IMR-90 (cell line): ENCODE results near the gene FNDC5. TPM values are rescaled to one million over a fixed set of nuclear protein-coding genes. Genes with fewer than 3 reads are reported as not detected.

Source experiments
- ATAC-seq: fragments of 200-7000 bp; cut with Tn5 transposase; 2 replicates; pipeline ENCODE4 v1.9.1; 2020; ENCODE audit warnings: low read depth, mild to moderate bottlenecking, moderate library complexity
- BruUV-seq: library from RNA; stranded (reverse); fragments of 400-500 nt; replicated peaks from 2 replicates; lab custom pipeline; 2021; lab: Mats Ljungman, UMichigan
- CTCF ChIA-PET: fragments of 300-600 bp; formaldehyde crosslinking; extraction: SDS; loops from one replicate; lab custom pipeline; 2021; ENCODE audit warnings: antibody characterized with exemption; lab: Yijun Ruan, JAX
- POLR2A ChIA-PET: fragments of 300-600 bp; sonication (Branson Sonifier 250); formaldehyde crosslinking; loops from one replicate; lab custom pipeline; 2022; ENCODE audit warnings: antibody characterized with exemption; ENCODE audit not compliant: unreplicated experiment; lab: Charles Lee
- DNase-seq: peaks from one replicate; pipeline ENCODE4 v3.0.0; 2013
- H2AFZ ChIP-seq: replicated peaks from 2 replicates; pipeline ENCODE3; 2013; ENCODE audit warnings: low read length, mild to moderate bottlenecking; ENCODE audit not compliant: poor library complexity
- H2AK5ac ChIP-seq: 2 replicates; pipeline ENCODE4 v1.6.1; 2013; ENCODE audit warnings: low read depth, low read length, inconsistent platforms
- H2AK9ac ChIP-seq: replicated peaks from 2 replicates; pipeline ENCODE3; 2013; ENCODE audit warnings: mild to moderate bottlenecking, low read depth, low read length, moderate library complexity; ENCODE audit not compliant: poor library complexity
- H2BK120ac ChIP-seq: 2 replicates; pipeline ENCODE4 v1.6.1; 2013; ENCODE audit warnings: low read depth, low read length, inconsistent platforms
- H2BK15ac ChIP-seq: 3 replicates; pipeline ENCODE4 v1.6.1; 2013; ENCODE audit warnings: low read depth, low read length, inconsistent platforms
- H2BK20ac ChIP-seq: 2 replicates; pipeline ENCODE4 v1.6.1; 2013; ENCODE audit warnings: low read depth, mild to moderate bottlenecking, inconsistent platforms, low read length, moderate library complexity
- H2BK5ac ChIP-seq: 2 replicates; pipeline ENCODE4 v1.6.1; 2013; ENCODE audit warnings: mild to moderate bottlenecking, low read depth, low read length, inconsistent platforms; ENCODE audit not compliant: poor library complexity, severe bottlenecking
- H3K14ac ChIP-seq: replicated peaks from 2 replicates; pipeline ENCODE4 v1.6.1; 2013; ENCODE audit warnings: low read depth, low read length, inconsistent platforms
- H3K18ac ChIP-seq: 2 replicates; pipeline ENCODE4 v1.6.1; 2013; ENCODE audit warnings: low read depth, low read length, control low read depth
- H3K23ac ChIP-seq: 2 replicates; pipeline ENCODE4 v1.6.1; 2013; ENCODE audit warnings: low read depth, low read length, inconsistent platforms
- H3K27ac ChIP-seq: 2 replicates; pipeline ENCODE4 v1.5.1; 2013; ENCODE audit warnings: mild to moderate bottlenecking, control low read depth, low read length; ENCODE audit not compliant: insufficient read depth
- H3K27me3 ChIP-seq: 2 replicates; pipeline ENCODE4 v1.6.1; 2013; ENCODE audit warnings: low read length; ENCODE audit not compliant: control insufficient read depth, insufficient read depth
- H3K36me3 ChIP-seq: 2 replicates; pipeline ENCODE4 v1.6.1; 2013; ENCODE audit warnings: low read length, mixed read lengths; ENCODE audit not compliant: control insufficient read depth, insufficient read depth
- H3K4ac ChIP-seq: 2 replicates; pipeline ENCODE4 v1.6.1; 2013; ENCODE audit warnings: low read depth, low read length, inconsistent platforms
- H3K4me1 ChIP-seq: 2 replicates; pipeline ENCODE4 v1.6.1; 2013; ENCODE audit warnings: low read length, mixed read lengths; ENCODE audit not compliant: control insufficient read depth, insufficient read depth
- H3K4me2 ChIP-seq: 2 replicates; pipeline ENCODE4 v1.6.1; 2013; ENCODE audit warnings: low read depth, mild to moderate bottlenecking, control low read depth, low read length, moderate library complexity
- H3K4me3 ChIP-seq: 2 replicates; pipeline ENCODE4 v1.5.1; 2013; ENCODE audit warnings: low read depth, mild to moderate bottlenecking, control low read depth, low read length, moderate library complexity; ENCODE audit not compliant: insufficient read depth
- H3K56ac ChIP-seq: 2 replicates; pipeline ENCODE4 v1.6.1; 2013; ENCODE audit warnings: low read length, inconsistent platforms; ENCODE audit not compliant: insufficient read depth; ENCODE audit errors: extremely low read depth
- H3K79me1 ChIP-seq, 2 experiments: 2 replicates each; pipeline ENCODE4 v1.6.1; 2013; ENCODE audit warnings: low read length in 2 of 2, inconsistent platforms in 1 of 2, low read depth in 1 of 2
- H3K9ac ChIP-seq: 2 replicates; pipeline ENCODE4 v1.6.1; 2013; ENCODE audit warnings: low read depth, low read length, control low read depth
- H3K9me1 ChIP-seq: 2 replicates; pipeline ENCODE4 v1.6.1; 2013; ENCODE audit warnings: low read length, inconsistent platforms; ENCODE audit not compliant: insufficient read depth
- H3K9me3 ChIP-seq: 2 replicates; pipeline ENCODE4 v1.6.1; 2013; ENCODE audit warnings: low read length; ENCODE audit not compliant: control insufficient read depth, insufficient read depth
- H4K20me1 ChIP-seq: 2 replicates; pipeline ENCODE4 v1.6.1; 2013; ENCODE audit warnings: low read length, inconsistent platforms; ENCODE audit not compliant: insufficient read depth
- H4K5ac ChIP-seq: 2 replicates; pipeline ENCODE4 v1.6.1; 2013; ENCODE audit warnings: mild to moderate bottlenecking, low read depth, low read length, control low read depth
- H4K8ac ChIP-seq, 2 experiments: 2 replicates each; pipeline ENCODE4 v1.6.1; 2013; ENCODE audit warnings: low read depth in 2 of 2, low read length in 2 of 2, control low read depth in 1 of 2, inconsistent platforms in 1 of 2
- H4K91ac ChIP-seq: 2 replicates; pipeline ENCODE4 v1.6.1; 2013; ENCODE audit warnings: low read depth, low read length, inconsistent platforms; ENCODE audit not compliant: insufficient read depth
- BHLHE40 ChIP-seq: fragments of 150-350 bp; IDR thresholded peaks from 2 replicates; pipeline ENCODE4 v1.6.1; 2016; ENCODE audit warnings: mild to moderate bottlenecking, low read depth, low read length
- CEBPB ChIP-seq: IDR thresholded peaks from 2 replicates; pipeline ENCODE4 v1.6.1; 2012; ENCODE audit warnings: low read depth, low read length, improper control_type of control experiment
- CHD1 ChIP-seq: IDR thresholded peaks from 2 replicates; pipeline ENCODE4 v1.6.1; 2012; ENCODE audit warnings: low read depth, low read length, improper control_type of control experiment
- MAFK ChIP-seq: IDR thresholded peaks from 2 replicates; pipeline ENCODE4 v1.6.1; 2012; ENCODE audit warnings: low read depth, low read length, improper control_type of control experiment
- MAZ ChIP-seq: IDR thresholded peaks from 2 replicates; pipeline ENCODE4 v1.6.1; 2012; ENCODE audit warnings: low read depth, mild to moderate bottlenecking, low read length, improper control_type of control experiment, moderate library complexity, borderline replicate concordance
- MXI1 ChIP-seq: IDR thresholded peaks from 2 replicates; pipeline ENCODE4 v1.6.1; 2012; ENCODE audit warnings: low read depth, mild to moderate bottlenecking, low read length, moderate library complexity, borderline replicate concordance
- NFE2L2 ChIP-seq: fragments of 150-350 bp; IDR thresholded peaks from 2 replicates; pipeline ENCODE4 v1.6.1; 2016; ENCODE audit warnings: low read depth, mild to moderate bottlenecking, low read length
- POLR2A ChIP-seq: IDR thresholded peaks from 2 replicates; pipeline ENCODE4 v1.6.1; 2012; ENCODE audit warnings: mild to moderate bottlenecking, low read depth, low read length
- RAD21 ChIP-seq: IDR thresholded peaks from 2 replicates; pipeline ENCODE4 v1.6.1; 2012; ENCODE audit warnings: low read length, improper control_type of control experiment
- RCOR1 ChIP-seq: IDR thresholded peaks from 2 replicates; pipeline ENCODE4 v1.6.1; 2012; ENCODE audit warnings: mild to moderate bottlenecking, low read length, improper control_type of control experiment; ENCODE audit not compliant: insufficient replicate concordance
- RFX5 ChIP-seq: IDR thresholded peaks from 2 replicates; pipeline ENCODE4 v1.8.0; 2012; ENCODE audit warnings: low read depth, mild to moderate bottlenecking, low read length, moderate library complexity
- SMC3 ChIP-seq: fragments of 150-350 bp; IDR thresholded peaks from 2 replicates; pipeline ENCODE4 v1.6.1; 2016; ENCODE audit warnings: low read depth, mild to moderate bottlenecking, antibody characterized with exemption, low read length, moderate library complexity
- WGBS, 2 experiments: methylation state at CpG; one replicate each; pipeline versions ENCODE4 v1.1.5 to v1.1.7; 2013; ENCODE audit warnings: missing lambda C conversion rate in 2 of 2; ENCODE audit not compliant: insufficient read length in 1 of 2; ENCODE audit errors: extremely low coverage in 2 of 2; 5-methylcytosine and 5-hydroxymethylcytosine counted together
- dilution Hi-C: fragments of 300-500 bp; cut with HindIII; formaldehyde crosslinking; loops from one replicate; pipeline ENCODE4 v1.14.3; 2018; ENCODE audit warnings: low sequenced_read_pairs; ENCODE audit not compliant: unreplicated experiment
- in situ Hi-C: fragments of 300-500 bp; cut with MboI; formaldehyde crosslinking; loops from 3 replicates; pipeline ENCODE4 v1.14.3; 2019; ENCODE audit warnings: low sequenced_read_pairs, inconsistent platforms, mixed read lengths
- intact Hi-C: fragments of 100-400 bp; cut with micrococcal nuclease; formaldehyde crosslinking; loops from 2 replicates; pipeline ENCODE4 v1.10.0; 2022
- polyA plus RNA-seq, 3 experiments: library from polyadenylated mRNA; depleted of rRNA; stranded (reverse); fragments of >200 nt; gene quantifications; 2 replicates each; pipeline ENCODE4 v1.2.3, GENCODE V29; 2012; ENCODE audit warnings: low replicate concordance in 1 of 3
- total RNA-seq: library from RNA; depleted of rRNA; stranded (reverse); fragments of >200 nt; gene quantifications from 2 replicates; pipeline ENCODE4 v1.2.3, GENCODE V29; 2012
- TF ChIP-seq, protein P1 (sequence below): conservative IDR thresholded peaks from 2 replicates; pipeline ENCODE4 v1.5.1; 2012; ENCODE audit warnings: mild to moderate bottlenecking, low read depth, low read length, improper control_type of control experiment
- TF ChIP-seq, protein P2 (sequence below): fragments of 150-350 bp; IDR thresholded peaks from 2 replicates; pipeline ENCODE4 v1.6.1; 2017; ENCODE audit warnings: mild to moderate bottlenecking, antibody characterized with exemption, low read length, low read depth

FNDC5 gene
- total and polyA plus RNA-seq, 2 of the 4 experiments (the other 2 are of a cell fraction) = 1.2 to 1.6 TPM

DNA sequence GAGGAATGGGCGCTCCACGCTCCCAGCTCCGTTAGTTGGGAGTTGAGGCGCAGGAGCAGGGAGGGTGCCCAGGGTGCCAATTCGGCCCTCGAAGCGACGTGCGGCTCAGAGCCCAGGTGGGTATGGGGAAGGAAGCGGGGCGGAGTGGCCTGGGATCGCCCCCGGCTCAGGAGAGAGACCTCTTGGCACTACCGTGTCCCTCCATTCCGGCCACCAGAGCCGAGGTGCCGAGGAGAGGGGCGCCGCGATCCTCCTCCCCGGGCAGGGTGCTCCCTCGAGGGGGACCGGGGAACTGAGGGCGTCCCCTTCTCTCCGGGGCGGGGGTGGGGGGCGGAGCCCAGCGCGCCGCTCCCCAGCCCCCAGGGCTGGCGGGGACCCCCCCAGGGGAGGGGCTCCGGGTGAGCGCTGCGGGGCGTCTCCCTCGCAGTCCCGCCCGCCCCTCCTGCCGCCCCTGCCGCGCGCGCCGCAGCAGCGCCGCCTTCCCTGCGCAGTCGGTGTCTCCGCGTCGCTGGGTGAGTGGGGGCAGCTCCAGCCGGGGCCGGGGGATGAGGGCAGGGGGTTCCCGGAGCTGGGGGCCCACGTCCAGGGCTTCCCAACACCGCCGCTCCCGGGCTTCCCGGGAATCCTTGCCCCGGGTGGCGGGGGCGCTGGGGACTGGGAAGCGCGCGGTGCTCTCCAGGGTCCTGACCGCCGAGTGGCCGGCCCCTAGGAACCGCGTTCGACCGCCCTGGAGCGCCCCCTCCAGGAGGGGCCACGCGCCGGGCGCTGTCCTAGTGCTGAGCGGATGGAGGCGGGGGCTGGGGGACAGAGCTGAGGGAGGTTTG, 15.5 kb upstream of the FNDC5 start, which contains the start of gene HPCA:
Gene HPCA, plus strand, starts transcription at position 488 of the 824 bp plus-strand sequence. CDS start 2,408 bp downstream, outside the sequence.
- DNase-seq (peak; percentile 48), ATAC-seq (peak; percentile 99)
- intact Hi-C loops = loop anchor here (1.0 to 5.0 kb wide), 2 partner anchors 200 to 484 kb away; no protein-coding TSS in a partner anchor
- H3K4me2 ChIP-seq = no peak within 1 kb of the TSS
- H2BK120ac ChIP-seq = no peak within 1 kb of the TSS
- WGBS, 2 experiments = 4% methylated on average over 49 of the region's 79 CpGs; no CpG with 5 or more reads in 1 of the 2 experiments
- CTCF ChIA-PET = interaction anchor here (0.6 to 0.9 kb wide), 3 partner anchors 18 to 31 kb away, joined by 3 read pairs; no protein-coding TSS in a partner anchor
- H3K27ac ChIP-seq = no peak within 1 kb of the TSS
- no peak within 1 kb of the TSS for H3K23ac ChIP-seq
- no peak within 1 kb of the TSS for H4K5ac ChIP-seq
- peaks cover 3% of the 10 kb centered on the region; the same call in 1 of the 2 replicates for H4K20me1 ChIP-seq
- peaks cover 4% of the 10 kb centered on the region; the same call in 1 of the 2 replicates for H3K9me1 ChIP-seq
- no peak within 1 kb of the TSS for H3K4ac ChIP-seq
- H3K36me3 ChIP-seq = no peaks in the 10 kb centered on the region
- H2BK5ac ChIP-seq = no peak within 1 kb of the TSS
- peak within 1 kb of the TSS; percentile 21 for H2AFZ ChIP-seq
- POLR2A ChIA-PET = no interaction called here
- peaks cover 65% of the 10 kb centered on the region for H3K27me3 ChIP-seq
- no peak within 1 kb of the TSS for H4K8ac ChIP-seq
- H3K56ac ChIP-seq = no peak within 1 kb of the TSS
- H3K14ac ChIP-seq = no peak within 1 kb of the TSS
- H3K4me3 ChIP-seq = no peak within 1 kb of the TSS
- H4K91ac ChIP-seq = no peak within 1 kb of the TSS
- no peaks in the 10 kb centered on the region for H3K79me1 ChIP-seq
- H2AK5ac ChIP-seq = no peak within 1 kb of the TSS
- no peaks in the 10 kb centered on the region for H3K9me3 ChIP-seq
- H2AK9ac ChIP-seq = peak within 1 kb of the TSS; percentile 42
- in situ Hi-C loops = no loop called here
- no peak within 1 kb of the TSS for H2BK20ac ChIP-seq
- no peak within 1 kb of the TSS for H2BK15ac ChIP-seq
- no TSS peak for BruUV-seq
- H3K18ac ChIP-seq = no peak within 1 kb of the TSS
- no peak within 1 kb of the TSS for H3K9ac ChIP-seq
- no peaks in the 10 kb centered on the region for H3K4me1 ChIP-seq
- dilution Hi-C loops = no loop called here
- peak; percentile 95 for TF ChIP-seq RCOR1
- no peak for TF ChIP-seq NFE2L2
- no peak for TF ChIP-seq BHLHE40
- no peak for TF ChIP-seq CEBPB
- no peak for TF ChIP-seq MAFK
- peak; percentile 40 for TF ChIP-seq SMC3
- peak; percentile 55 for TF ChIP-seq RAD21
- TF ChIP-seq, protein P1, sequence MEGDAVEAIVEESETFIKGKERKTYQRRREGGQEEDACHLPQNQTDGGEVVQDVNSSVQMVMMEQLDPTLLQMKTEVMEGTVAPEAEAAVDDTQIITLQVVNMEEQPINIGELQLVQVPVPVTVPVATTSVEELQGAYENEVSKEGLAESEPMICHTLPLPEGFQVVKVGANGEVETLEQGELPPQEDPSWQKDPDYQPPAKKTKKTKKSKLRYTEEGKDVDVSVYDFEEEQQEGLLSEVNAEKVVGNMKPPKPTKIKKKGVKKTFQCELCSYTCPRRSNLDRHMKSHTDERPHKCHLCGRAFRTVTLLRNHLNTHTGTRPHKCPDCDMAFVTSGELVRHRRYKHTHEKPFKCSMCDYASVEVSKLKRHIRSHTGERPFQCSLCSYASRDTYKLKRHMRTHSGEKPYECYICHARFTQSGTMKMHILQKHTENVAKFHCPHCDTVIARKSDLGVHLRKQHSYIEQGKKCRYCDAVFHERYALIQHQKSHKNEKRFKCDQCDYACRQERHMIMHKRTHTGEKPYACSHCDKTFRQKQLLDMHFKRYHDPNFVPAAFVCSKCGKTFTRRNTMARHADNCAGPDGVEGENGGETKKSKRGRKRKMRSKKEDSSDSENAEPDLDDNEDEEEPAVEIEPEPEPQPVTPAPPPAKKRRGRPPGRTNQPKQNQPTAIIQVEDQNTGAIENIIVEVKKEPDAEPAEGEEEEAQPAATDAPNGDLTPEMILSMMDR = peak; percentile 91
- no peak for TF ChIP-seq CHD1
- TF ChIP-seq RFX5 = no peak
- peak; percentile 95 for TF ChIP-seq MXI1
- peak; percentile 95 for TF ChIP-seq MAZ
- TF ChIP-seq, protein P2, sequence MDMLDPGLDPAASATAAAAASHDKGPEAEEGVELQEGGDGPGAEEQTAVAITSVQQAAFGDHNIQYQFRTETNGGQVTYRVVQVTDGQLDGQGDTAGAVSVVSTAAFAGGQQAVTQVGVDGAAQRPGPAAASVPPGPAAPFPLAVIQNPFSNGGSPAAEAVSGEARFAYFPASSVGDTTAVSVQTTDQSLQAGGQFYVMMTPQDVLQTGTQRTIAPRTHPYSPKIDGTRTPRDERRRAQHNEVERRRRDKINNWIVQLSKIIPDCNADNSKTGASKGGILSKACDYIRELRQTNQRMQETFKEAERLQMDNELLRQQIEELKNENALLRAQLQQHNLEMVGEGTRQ = 0 out of 2 replicates have a peak, but pooled peaks have one; percentile 19
- no peak for TF ChIP-seq POLR2A
